GM12878 (cell line): ENCODE data around the gene ANKRD53. TPM values are rescaled to one million over a fixed set of nuclear protein-coding genes. Genes with fewer than 3 reads are reported as not detected.

Experiments
- ATAC-seq: fragments of 200-7000 bp; cut with Tn5 transposase; 3 replicates; pipeline ENCODE4 v1.9.1; 2020; ENCODE audit warnings: mild to moderate bottlenecking, moderate library complexity
- BruUV-seq: library from RNA; stranded (reverse); fragments of 400-500 nt; replicated peaks from 2 replicates; lab custom pipeline; 2021; lab: Mats Ljungman, UMichigan
- CTCF ChIA-PET: fragments of 300-600 bp; sonication (Branson Sonifier 250); formaldehyde crosslinking; extraction: SDS; loops from one replicate; lab custom pipeline; 2021; ENCODE audit warnings: inconsistent platforms; lab: Yijun Ruan, JAX
- POLR2A ChIA-PET: fragments of 350-600 bp; formaldehyde crosslinking; extraction: SDS; loops from one replicate; lab custom pipeline; 2021; ENCODE audit warnings: inconsistent platforms; lab: Charles Lee
- RAD21 ChIA-PET: fragments of 300-600 bp; sonication (Branson Sonifier 250); formaldehyde crosslinking; loops from one replicate; lab custom pipeline; 2023; ENCODE audit warnings: antibody characterized with exemption; ENCODE audit not compliant: unreplicated experiment; lab: Charles Lee
- SMC1A ChIA-PET: fragments of 300-600 bp; sonication (Branson Sonifier 250); formaldehyde crosslinking; loops from one replicate; lab custom pipeline; 2023; ENCODE audit not compliant: unreplicated experiment, uncharacterized antibody; lab: Charles Lee
- DNase-seq: peaks from one replicate; pipeline ENCODE4 v3.0.0-alpha.2; 2011; ENCODE audit warnings: low read depth, low spot score
- FAIRE-seq: peaks from 3 replicates; lab custom pipeline; 2011; peaks lifted over from hg19 to GRCh38; lab: Jason Lieb, UNC
- H2AFZ ChIP-seq: 2 replicates; pipeline ENCODE4 v1.6.0; 2011; ENCODE audit warnings: low read depth, low read length, control low read depth; ENCODE audit not compliant: control insufficient read depth
- H3K27ac ChIP-seq: 2 replicates; pipeline ENCODE4 v1.5.1; 2011; ENCODE audit warnings: control low read depth; ENCODE audit not compliant: control insufficient read depth, insufficient read depth
- H3K27me3 ChIP-seq, 2 experiments: replicated peaks in 1 of 2; 2 replicates each; pipeline versions ENCODE4 v1.6.0 to v1.6.1; 2011; ENCODE audit warnings: low read length in 1 of 2; ENCODE audit not compliant: control insufficient read depth in 2 of 2, insufficient read depth in 2 of 2
- H3K36me3 ChIP-seq, 2 experiments: 2 replicates each; pipeline ENCODE4 v1.5.1; 2011; ENCODE audit warnings: low read length in 1 of 2; ENCODE audit not compliant: control insufficient read depth in 2 of 2, insufficient read depth in 2 of 2
- H3K4me1 ChIP-seq: 2 replicates; pipeline ENCODE4 v1.6.1; 2011; ENCODE audit warnings: mild to moderate bottlenecking, low read length, moderate library complexity, mixed read lengths; ENCODE audit not compliant: control insufficient read depth, insufficient read depth
- H3K4me2 ChIP-seq: 2 replicates; pipeline ENCODE4 v1.6.0; 2011; ENCODE audit warnings: control low read depth; ENCODE audit not compliant: control insufficient read depth, insufficient read depth
- H3K4me3 ChIP-seq: fragments of 200-600 bp; sonication (generic); 2 replicates; pipeline ENCODE4 v1.5.1; 2016
- H3K79me2 ChIP-seq: 2 replicates; pipeline ENCODE4 v1.6.0; 2011; ENCODE audit warnings: low read length; ENCODE audit not compliant: control insufficient read depth, insufficient read depth
- H3K9ac ChIP-seq: 2 replicates; pipeline ENCODE4 v1.8.0; 2011; ENCODE audit warnings: low read length, control low read depth, mixed read lengths; ENCODE audit not compliant: control insufficient read depth, insufficient read depth
- H3K9me3 ChIP-seq: replicated peaks from 3 replicates; pipeline ENCODE4 v1.5.1; 2011; ENCODE audit warnings: mild to moderate bottlenecking, low read length; ENCODE audit not compliant: control insufficient read depth, insufficient read depth
- H4K20me1 ChIP-seq: 2 replicates; pipeline ENCODE4 v1.6.0; 2011; ENCODE audit not compliant: control insufficient read depth, insufficient read depth
- BHLHE40 ChIP-seq, 2 experiments: fragments of 450-650 bp in 1 of 2; IDR thresholded peaks; 2 replicates each; pipeline ENCODE4 v1.6.1; 2011 to 2017; ENCODE audit warnings: low read depth in 2 of 2, borderline replicate concordance in 1 of 2, improper control_type of control experiment in 1 of 2, low read length in 1 of 2, mild to moderate bottlenecking in 1 of 2
- CTCF ChIP-seq, 3 experiments: IDR thresholded peaks in 2 of 3; conservative IDR thresholded peaks in 1 of 3; 2 replicates each; pipeline ENCODE4 v1.5.1; 2011; ENCODE audit warnings: low read depth in 3 of 3, low read length in 3 of 3, mild to moderate bottlenecking in 3 of 3, control low read depth in 2 of 3, moderate library complexity in 2 of 3, inconsistent platforms in 1 of 3, mixed read lengths in 1 of 3; ENCODE audit not compliant: control insufficient read depth in 2 of 3, insufficient read depth in 1 of 3; ENCODE audit errors: extremely low read depth in 1 of 3
- EZH2 ChIP-seq: IDR thresholded peaks from 2 replicates; pipeline ENCODE4 v1.6.1; 2012; ENCODE audit warnings: low read depth, mild to moderate bottlenecking, control low read depth, inconsistent platforms, low read length, borderline replicate concordance; ENCODE audit not compliant: control insufficient read depth
- GATAD2B ChIP-seq: fragments of 450-650 bp; conservative IDR thresholded peaks from 2 replicates; pipeline ENCODE4 v1.6.1; 2017; ENCODE audit warnings: low read depth, mild to moderate bottlenecking, moderate library complexity
- HDAC2 ChIP-seq: fragments of 200-600 bp; sonication (generic); IDR thresholded peaks from 2 replicates; pipeline ENCODE4 v1.6.1; 2017
- LARP7 ChIP-seq: fragments of 450-650 bp; IDR thresholded peaks from 2 replicates; pipeline ENCODE4 v1.6.1; 2017; ENCODE audit warnings: mild to moderate bottlenecking
- MTA3 ChIP-seq: IDR thresholded peaks from 2 replicates; pipeline ENCODE4 v1.6.1; 2012; ENCODE audit warnings: low read length, inconsistent platforms, borderline replicate concordance
- MYC ChIP-seq: IDR thresholded peaks from 2 replicates; pipeline ENCODE4 v1.6.1; 2011; ENCODE audit warnings: mild to moderate bottlenecking, low read length, moderate library complexity, inconsistent platforms; ENCODE audit not compliant: insufficient read depth, insufficient replicate concordance, insufficient read length, severe bottlenecking
- NFYB ChIP-seq: IDR thresholded peaks from 2 replicates; pipeline ENCODE4 v1.6.1; 2011; ENCODE audit warnings: low read depth, mild to moderate bottlenecking, low read length, improper control_type of control experiment, moderate library complexity; ENCODE audit not compliant: insufficient read depth
- NR2C1 ChIP-seq: fragments of 450-650 bp; IDR thresholded peaks from 2 replicates; pipeline ENCODE4 v1.6.1; 2017; ENCODE audit warnings: antibody characterized with exemption, mild to moderate bottlenecking, moderate library complexity
- NR2C2 ChIP-seq: IDR thresholded peaks from 2 replicates; pipeline ENCODE4 v1.6.1; 2011; ENCODE audit warnings: borderline replicate concordance, low read depth; ENCODE audit not compliant: control insufficient read depth, insufficient read length
- PAX8 ChIP-seq: fragments of 450-650 bp; IDR thresholded peaks from 2 replicates; pipeline ENCODE4 v1.6.1; 2017; ENCODE audit warnings: mild to moderate bottlenecking, moderate library complexity
- POLR2AphosphoS2 ChIP-seq: IDR thresholded peaks from 2 replicates; pipeline ENCODE4 v1.6.1; 2011; ENCODE audit warnings: low read depth, mild to moderate bottlenecking, low read length, improper control_type of control experiment, moderate library complexity
- RBBP5 ChIP-seq: fragments of 200-600 bp; sonication (generic); conservative IDR thresholded peaks from 2 replicates; pipeline ENCODE4 v1.6.1; 2016
- RCOR1 ChIP-seq: conservative IDR thresholded peaks from 2 replicates; pipeline ENCODE4 v1.6.1; 2012; ENCODE audit warnings: low read depth, low read length, improper control_type of control experiment
- RUNX3 ChIP-seq: IDR thresholded peaks from 2 replicates; pipeline ENCODE4 v1.6.1; 2012; ENCODE audit warnings: low read length, inconsistent platforms
- SMARCA5 ChIP-seq: fragments of 450-650 bp; IDR thresholded peaks from 2 replicates; pipeline ENCODE4 v1.6.1; 2017; ENCODE audit warnings: mild to moderate bottlenecking
- SP1 ChIP-seq: IDR thresholded peaks from one replicate; pipeline ENCODE4 v1.6.1; 2011; ENCODE audit warnings: low read depth, low read length
- TCF12 ChIP-seq: IDR thresholded peaks from 2 replicates; pipeline ENCODE4 v1.6.1; 2011; ENCODE audit warnings: low read depth, mild to moderate bottlenecking, low read length
- ZNF207 ChIP-seq: fragments of 450-650 bp; IDR thresholded peaks from 2 replicates; pipeline ENCODE4 v1.6.1; 2014; ENCODE audit warnings: antibody characterized with exemption, mild to moderate bottlenecking, borderline replicate concordance
- ZNF24 ChIP-seq: fragments of 450-650 bp; IDR thresholded peaks from 2 replicates; pipeline ENCODE4 v1.6.1; 2017; ENCODE audit warnings: antibody characterized with exemption, mild to moderate bottlenecking
- WGBS: methylation state at CpG from one replicate; pipeline ENCODE4 v1.1.6; 2016; ENCODE audit warnings: low lambda C conversion rate; ENCODE audit not compliant: insufficient replicate concordance, insufficient coverage; ENCODE audit errors: missing lambda C conversion rate; 5-methylcytosine and 5-hydroxymethylcytosine counted together
- in situ Hi-C: fragments of 300-500 bp; cut with MboI; formaldehyde crosslinking; loops from 9 replicates; pipeline ENCODE4 v1.14.3; 2018; ENCODE audit warnings: mixed read lengths
- intact Hi-C: fragments of 100-400 bp; cut with micrococcal nuclease; formaldehyde crosslinking; loops from one replicate; pipeline ENCODE4 v1.14.2; 2022; ENCODE audit not compliant: unreplicated experiment
- polyA plus RNA-seq, 11 experiments: library from polyadenylated mRNA; depleted of rRNA in 4 of 11; unstranded in 6 of 11; stranded (reverse) in 5 of 11; fragments of >200 nt; fragmentation: Nextera tagmentation in 4 of 11; fragmentation: Illumina TruSeq in 1 of 11; extraction: Ambion mirVana in 4 of 11; extraction: Trizol in 1 of 11; gene quantifications; 1 replicate in 1 of 11; 2 replicates in 10 of 11; pipeline versions ENCODE4 v1.2.1 to v1.2.3, GENCODE V29; 2011 to 2016; ENCODE audit warnings: inconsistent platforms in 2 of 11, missing spikeins in 2 of 11, low read depth in 1 of 11
- total RNA-seq, 4 experiments: library from RNA; depleted of rRNA in 3 of 4; stranded (reverse); fragments of >200 nt in 3 of 4; fragmentation: Illumina TruSeq in 1 of 4; extraction: Trizol in 1 of 4; gene quantifications; 2 replicates each; pipeline versions ENCODE4 v1.2.1 to v1.2.3, GENCODE V29; 2013 to 2021
- TF ChIP-seq, protein P1 (sequence below): IDR thresholded peaks from 2 replicates; pipeline ENCODE4 v1.6.1; 2012; ENCODE audit warnings: low read length, inconsistent platforms

Gene ANKRD53
- total and polyA plus RNA-seq, 10 of the 15 experiments (the other 5 are each of a cell fraction or from before 2014, with no cell fraction given), result 0.04 TPM; not detected in 8

GRCh38 chr2:70994699-70995425 is 16.4 kb downstream of the ANKRD53 start, which contains the start of gene TEX261:
TEX261 (minus strand) TSS chr2:70994873; CDS start chr2:70994757, 116 bp downstream.
- Histone ChIP-seq H3K9me3 (no peaks in the 10 kb centered on the region), H2AFZ (peak within 1 kb of the TSS; percentile 58), H3K4me3 (peak within 1 kb of the TSS; percentile 85), H3K36me3 (peaks cover 2 to 5% of the 10 kb centered on the region in 2 experiments; a peak in 2 of 4 replicates), H4K20me1 (no peaks in the 10 kb centered on the region), H3K27me3 (no peaks in the 10 kb centered on the region), H3K9ac (peak within 1 kb of the TSS; percentile 81), H3K4me1 (peaks cover 9% of the 10 kb centered on the region), H3K4me2 (peak within 1 kb of the TSS; percentile 96), H3K27ac (peak within 1 kb of the TSS; percentile 57), H3K79me2 (peaks cover 21% of the 10 kb centered on the region)
- intact Hi-C loops (loop anchor here (5.0 kb wide), 1 partner anchor 72 kb away; the partner anchor contains the start of gene NAGK), in situ Hi-C loops (no loop called here)
- FAIRE-seq (peak; percentile 94), DNase-seq (peak; percentile 34), ATAC-seq (peak; percentile 97)
- ChIA-PET SMC1A (no interaction called here), POLR2A (no interaction called here), RAD21 (no interaction called here), CTCF (interaction anchor here (2.3 kb wide), 1 partner anchor 10 kb away, joined by 8 read pairs; no protein-coding TSS in a partner anchor)
- 1% methylated on average over 34 of the region's 65 CpGs for WGBS
- BruUV-seq, result no TSS peak
- TF ChIP-seq TCF12 (no peak), LARP7 (peak; percentile 82; the same call in 1 of the 2 replicates), POLR2AphosphoS2 (0 out of 2 replicates have a peak, but pooled peaks have one; percentile 40), GATAD2B (peak; percentile 78; the same call in 1 of the 2 replicates), RCOR1 (0 out of 2 replicates have a peak, but pooled peaks have one; percentile 30), SMARCA5 (peak; percentile 98), NFYB (no peak), MTA3 (no peak), SP1 (peak; percentile 59), ZNF24 (peak; percentile 78), NR2C1 (peak; percentile 37; the same call in 1 of the 2 replicates), ZNF207 (peak; percentile 52; the same call in 1 of the 2 replicates), RBBP5 (no peak), CTCF (IDR thresholded peaks at IDR 0.05 in 2 of 3, conservative IDR thresholded peaks at IDR 0.05 in 1 of 3; ENCODE audit: control insufficient read depth in 2 of 3, extremely low read depth in 1 of 3, insufficient read depth in 1 of 3, low read depth in 3 of 3, low read length in 3 of 3) (peak; percentile 73 to 90 (median 75); a peak in 5 of 6 replicates), MYC (no peak), RUNX3 (peak; percentile 48; the same call in 1 of the 2 replicates), EZH2 (no peak), NR2C2 (no peak), HDAC2 (no peak), PAX8 (no peak), BHLHE40 (IDR thresholded peaks at IDR 0.05; ENCODE audit: borderline replicate concordance in 1 of 2, low read depth in 2 of 2, low read length in 1 of 2) (peak in 1 of 2 experiments; percentile 75; a peak in 2 of 4 replicates)
- TF ChIP-seq, protein P1, sequence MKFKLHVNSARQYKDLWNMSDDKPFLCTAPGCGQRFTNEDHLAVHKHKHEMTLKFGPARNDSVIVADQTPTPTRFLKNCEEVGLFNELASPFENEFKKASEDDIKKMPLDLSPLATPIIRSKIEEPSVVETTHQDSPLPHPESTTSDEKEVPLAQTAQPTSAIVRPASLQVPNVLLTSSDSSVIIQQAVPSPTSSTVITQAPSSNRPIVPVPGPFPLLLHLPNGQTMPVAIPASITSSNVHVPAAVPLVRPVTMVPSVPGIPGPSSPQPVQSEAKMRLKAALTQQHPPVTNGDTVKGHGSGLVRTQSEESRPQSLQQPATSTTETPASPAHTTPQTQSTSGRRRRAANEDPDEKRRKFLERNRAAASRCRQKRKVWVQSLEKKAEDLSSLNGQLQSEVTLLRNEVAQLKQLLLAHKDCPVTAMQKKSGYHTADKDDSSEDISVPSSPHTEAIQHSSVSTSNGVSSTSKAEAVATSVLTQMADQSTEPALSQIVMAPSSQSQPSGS, result no peak
